HFF-Myc (cell line): ENCODE data around the gene HSF5.

ENCODE experiments used
- DNase-seq: peaks from one replicate; pipeline ENCODE4 v3.0.0-alpha.2; 2011; ENCODE audit warnings: low read depth; ENCODE audit errors: extremely low read depth
- H3K4me3 ChIP-seq: replicated peaks from 2 replicates; pipeline ENCODE4 v1.5.1; 2011; ENCODE audit warnings: low read depth, mild to moderate bottlenecking, control low read depth, low read length
- TF ChIP-seq, protein P1 (sequence below): IDR thresholded peaks from 2 replicates; pipeline ENCODE4 v1.5.1; 2012; ENCODE audit warnings: mild to moderate bottlenecking, low read depth, low read length, control low read depth; ENCODE audit errors: missing control alignments

HSF5 gene

DNA sequence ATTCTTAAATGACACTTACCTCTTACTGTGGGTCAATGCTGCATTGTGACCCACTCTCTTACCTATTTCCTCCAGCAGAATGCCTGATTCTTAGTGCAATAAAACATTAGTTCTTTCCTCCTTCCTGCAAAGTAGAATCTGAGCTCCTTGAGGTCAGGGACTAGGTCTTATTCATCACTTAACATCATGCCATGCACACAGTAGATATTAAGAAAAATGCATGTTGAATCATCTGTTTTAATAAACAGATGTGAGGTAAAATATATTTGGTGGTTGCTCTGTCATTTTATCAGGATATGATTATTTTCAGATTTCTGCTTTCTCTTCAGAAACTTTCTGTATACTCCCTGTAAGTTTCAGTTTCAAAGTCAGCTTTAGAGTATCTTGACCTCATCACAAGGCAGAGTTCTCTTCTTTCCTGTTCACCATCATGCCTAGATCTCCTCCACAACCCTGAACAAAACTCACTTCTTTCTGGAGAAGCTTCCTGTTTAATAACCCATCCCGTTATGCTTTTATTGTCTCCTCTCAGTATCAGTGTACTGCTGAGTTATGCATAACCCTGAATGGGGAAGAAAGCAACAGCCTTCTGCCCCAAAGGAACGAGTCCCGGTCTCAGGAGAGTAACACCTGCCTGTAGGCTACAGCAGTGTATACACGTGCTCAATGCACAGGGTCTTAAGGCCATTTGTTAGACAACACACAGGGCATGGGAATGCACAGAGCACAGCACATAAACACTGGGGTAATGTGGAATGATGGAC, 105.9 kb downstream of the HSF5 start:
- TF ChIP-seq, protein P1, sequence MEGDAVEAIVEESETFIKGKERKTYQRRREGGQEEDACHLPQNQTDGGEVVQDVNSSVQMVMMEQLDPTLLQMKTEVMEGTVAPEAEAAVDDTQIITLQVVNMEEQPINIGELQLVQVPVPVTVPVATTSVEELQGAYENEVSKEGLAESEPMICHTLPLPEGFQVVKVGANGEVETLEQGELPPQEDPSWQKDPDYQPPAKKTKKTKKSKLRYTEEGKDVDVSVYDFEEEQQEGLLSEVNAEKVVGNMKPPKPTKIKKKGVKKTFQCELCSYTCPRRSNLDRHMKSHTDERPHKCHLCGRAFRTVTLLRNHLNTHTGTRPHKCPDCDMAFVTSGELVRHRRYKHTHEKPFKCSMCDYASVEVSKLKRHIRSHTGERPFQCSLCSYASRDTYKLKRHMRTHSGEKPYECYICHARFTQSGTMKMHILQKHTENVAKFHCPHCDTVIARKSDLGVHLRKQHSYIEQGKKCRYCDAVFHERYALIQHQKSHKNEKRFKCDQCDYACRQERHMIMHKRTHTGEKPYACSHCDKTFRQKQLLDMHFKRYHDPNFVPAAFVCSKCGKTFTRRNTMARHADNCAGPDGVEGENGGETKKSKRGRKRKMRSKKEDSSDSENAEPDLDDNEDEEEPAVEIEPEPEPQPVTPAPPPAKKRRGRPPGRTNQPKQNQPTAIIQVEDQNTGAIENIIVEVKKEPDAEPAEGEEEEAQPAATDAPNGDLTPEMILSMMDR: no peak
- DNase-seq: no peak
- H3K4me3 ChIP-seq: no peak overlapping the region

DNA sequence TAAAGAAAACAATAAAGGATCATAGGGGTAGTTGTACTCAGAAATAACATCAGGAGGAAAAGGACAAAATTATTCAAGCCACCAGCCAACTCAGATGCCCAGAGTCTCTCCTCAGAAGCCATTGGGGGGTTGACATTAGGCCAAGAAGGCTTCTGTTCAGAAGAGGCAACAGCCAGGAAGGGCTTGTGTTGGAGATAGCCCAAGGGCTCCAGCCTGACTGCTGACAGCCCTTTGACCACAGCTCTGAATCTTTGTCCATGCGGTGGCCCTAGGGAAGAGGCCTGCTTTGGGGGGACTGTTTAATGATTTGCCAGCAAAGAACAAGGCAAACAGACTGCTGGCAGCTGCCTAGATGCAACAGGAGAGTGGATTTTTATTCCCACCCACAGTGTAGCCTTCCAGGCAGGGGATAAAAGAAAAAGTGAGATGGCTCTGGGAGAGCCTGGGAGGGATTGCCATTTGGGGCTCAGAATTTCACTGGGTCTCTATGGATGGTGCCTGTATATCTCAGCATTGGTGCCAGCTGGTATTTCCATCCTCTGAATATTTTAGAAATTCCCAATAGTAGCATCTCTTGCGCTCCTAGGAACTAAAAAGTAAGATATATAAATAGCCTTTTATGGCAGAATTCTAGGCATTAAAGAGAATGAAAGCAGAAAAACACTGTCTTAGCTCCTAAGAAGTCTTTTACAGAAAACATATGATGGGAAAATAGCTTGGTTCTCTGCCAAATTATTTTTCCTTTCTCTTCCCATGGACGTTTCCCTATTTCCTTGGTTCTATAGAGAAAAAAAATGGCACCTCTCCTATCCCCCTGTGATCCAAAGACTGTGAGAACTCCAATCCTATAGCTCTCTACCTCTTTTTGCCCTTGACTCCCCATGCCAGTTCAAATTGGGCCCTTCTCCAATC, 106.8 kb downstream of the HSF5 start:
- no peak for DNase-seq
- H3K4me3 ChIP-seq: no peak overlapping the region
- TF ChIP-seq, protein P1: no peak

DNA sequence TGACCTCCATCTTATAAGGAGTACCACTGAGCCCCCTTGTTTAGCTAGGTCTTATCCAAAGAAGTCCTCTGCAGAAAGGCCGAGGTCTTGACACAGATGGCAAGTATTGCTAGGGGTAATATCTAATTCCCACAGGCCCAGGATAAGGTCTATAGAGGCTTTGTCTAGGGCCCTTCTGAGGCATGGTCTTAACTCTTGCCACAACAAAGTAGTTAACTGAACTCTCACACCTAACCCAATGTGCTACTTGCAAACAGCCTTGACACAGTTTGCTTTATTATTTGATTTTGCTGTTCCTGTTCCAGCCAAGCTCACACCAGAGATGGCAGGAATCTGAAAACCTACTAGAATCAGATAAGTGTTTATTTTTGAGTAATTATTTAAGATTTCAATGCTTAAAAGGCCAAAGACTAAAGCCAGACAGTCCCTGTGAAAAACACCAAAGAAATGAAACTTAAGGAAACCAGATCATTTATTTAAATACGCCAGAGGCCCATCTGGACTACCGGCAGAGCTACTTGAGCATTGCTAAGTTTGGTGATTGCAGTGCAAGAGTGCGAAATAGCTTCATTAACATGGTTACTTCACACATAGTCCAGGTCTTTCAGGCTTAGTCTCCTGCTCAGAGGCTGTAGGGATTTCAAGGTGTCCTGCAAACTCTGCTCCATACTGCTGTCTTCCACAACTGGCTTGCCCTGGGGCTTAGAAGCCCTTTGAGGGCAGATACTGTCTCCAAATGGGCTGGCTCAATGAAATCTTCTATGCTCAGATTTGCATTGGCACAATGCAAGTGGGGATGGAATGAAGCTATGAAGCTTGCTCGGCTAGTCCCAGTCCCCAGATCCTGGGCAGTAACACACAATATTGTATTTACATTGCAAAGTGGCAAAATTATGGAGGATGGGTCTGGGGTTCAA, 107.7 kb downstream of the HSF5 start:
- TF ChIP-seq, protein P1: no peak
- H3K4me3 ChIP-seq: no peak overlapping the region
- no peak for DNase-seq

DNA sequence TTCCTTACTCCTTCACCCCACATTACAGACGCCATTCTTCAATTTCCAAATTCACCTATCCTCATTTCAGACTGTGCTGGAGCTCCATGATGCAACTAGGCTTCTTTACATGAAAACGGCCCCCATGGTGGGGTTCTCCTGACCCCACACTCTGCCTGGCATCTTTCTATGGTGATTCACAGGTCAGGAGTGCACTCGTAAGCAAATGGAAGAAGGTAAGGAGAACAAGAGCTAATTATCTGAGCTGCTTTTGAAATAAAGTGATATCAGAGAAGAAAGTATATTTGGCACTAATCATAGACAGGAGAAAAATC, 108.7 kb downstream of the HSF5 start:
- no peak for DNase-seq
- TF ChIP-seq, protein P1: no peak
- H3K4me3 ChIP-seq: no peak overlapping the region

DNA sequence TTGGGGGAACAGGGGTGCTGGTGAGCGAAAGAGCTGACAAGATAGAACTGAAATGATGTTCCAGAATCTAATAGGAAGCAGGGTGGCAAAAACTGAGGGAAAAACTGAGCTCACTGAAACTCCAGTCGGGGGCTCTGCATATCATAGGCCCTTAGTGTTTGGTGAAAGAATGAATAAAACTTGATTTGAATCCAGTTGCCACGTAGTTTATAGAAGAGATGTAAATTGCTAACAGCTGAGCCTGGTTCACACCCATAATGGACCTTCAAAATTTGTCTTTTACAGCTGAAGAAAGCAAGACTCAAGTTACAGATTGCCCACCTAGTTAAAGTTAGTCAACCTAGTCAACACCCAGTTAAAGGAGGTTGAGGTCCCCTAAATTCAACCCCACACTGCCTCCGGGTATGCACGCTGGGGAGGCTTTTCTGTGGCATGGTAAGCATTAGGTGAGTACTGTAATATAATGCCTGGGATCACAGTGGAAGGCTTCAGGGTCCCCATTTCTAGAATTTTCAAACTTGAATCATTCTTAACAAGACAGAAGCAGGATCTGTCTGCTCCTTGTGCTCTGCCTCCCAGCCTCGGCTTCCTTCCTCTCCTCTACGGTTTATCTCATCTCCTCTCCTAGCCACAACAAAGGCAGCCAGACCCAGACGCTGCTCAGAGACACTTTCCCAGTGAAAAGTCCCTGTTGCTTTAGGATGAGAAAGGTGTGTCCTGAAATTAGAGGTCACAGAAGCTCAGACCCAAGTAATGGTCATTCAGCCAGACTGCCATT, 109.3 kb downstream of the HSF5 start:
- no peak for DNase-seq
- TF ChIP-seq, protein P1: no peak
- H3K4me3 ChIP-seq: no peak overlapping the region

DNA sequence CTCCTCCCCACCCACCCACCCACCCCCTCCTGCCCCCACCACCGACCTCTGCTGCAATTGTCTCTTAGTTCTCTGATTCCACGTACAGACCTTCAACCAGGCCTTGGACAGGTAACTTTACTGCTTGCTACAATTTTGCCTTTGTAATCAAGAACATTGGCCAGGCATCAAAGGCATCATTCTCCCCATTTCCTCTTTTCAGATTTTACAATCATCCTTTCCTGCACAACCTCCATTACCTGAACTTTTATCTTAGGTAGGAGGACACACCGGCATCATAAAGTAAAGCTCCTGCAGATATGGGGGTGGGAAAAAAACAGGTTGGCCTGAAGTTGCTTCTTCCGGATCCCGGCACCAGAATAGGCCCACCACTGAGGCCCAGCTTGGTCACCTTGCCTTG, 110.5 kb downstream of the HSF5 start:
- TF ChIP-seq, protein P1: no peak
- no peak for DNase-seq

More for the DNA sequence above, 110.5 kb downstream of the HSF5 start:
- H3K4me3 ChIP-seq: no peak overlapping the region
